ENCODE results near the gene OLAH.
"Not testable (repeated sequence)": the region's sequence is repeated elsewhere in the genome, so short reads cannot be mapped to it uniquely, and the experiment has no call there.

OLAH gene

GRCh38 chr10:15043674-15044073, at the start of gene OLAH:
Gene OLAH, plus strand, starts transcription at chr10:15043943. Its CDS starts 3,346 bp downstream, at chr10:15047289.
- no peak for DNase-seq

- DNase-seq: no peak
These were observed 47.7 kb upstream of the OLAH start for GRCh38 chr10:14995964-14996565.

- not testable (repeated sequence) for DNase-seq
These were observed 30.2 kb upstream of the OLAH start for GRCh38 chr10:15013530-15013929.

GRCh38 chr10:15015451-15015850, 28.3 kb upstream of the OLAH start:
- DNase-seq: no peak

- not testable (repeated sequence) for DNase-seq
These were observed 22.8 kb upstream of the OLAH start for GRCh38 chr10:15020966-15021365.

- not testable (repeated sequence) for DNase-seq
These were observed 20.7 kb upstream of the OLAH start for GRCh38 chr10:15023079-15023478.

- not testable (repeated sequence) for DNase-seq
These were observed 19.4 kb upstream of the OLAH start for GRCh38 chr10:15024017-15025004.

- not testable (repeated sequence) for DNase-seq
These were observed 18.7 kb upstream of the OLAH start for GRCh38 chr10:15025040-15025439.

GRCh38 chr10:15027741-15028140, 16.0 kb upstream of the OLAH start:
- DNase-seq: no peak

GRCh38 chr10:15035385-15036301, 8.1 kb upstream of the OLAH start:
- DNase-seq: no peak

- DNase-seq: no peak
These were observed 6.1 kb upstream of the OLAH start for GRCh38 chr10:15037691-15038090.

GRCh38 chr10:15038416-15038815, 5.3 kb upstream of the OLAH start:
- no peak for DNase-seq

GRCh38 chr10:15045380-15045779, 1.6 kb downstream of the OLAH start:
- DNase-seq: no peak

GRCh38 chr10:15046626-15047025, 2.9 kb downstream of the OLAH start:
- no peak for DNase-seq

- DNase-seq: no peak
These were observed 5.8 kb downstream of the OLAH start for GRCh38 chr10:15049533-15049932.

- no peak for DNase-seq
These were observed 8.4 kb downstream of the OLAH start for GRCh38 chr10:15052121-15052520.

GRCh38 chr10:15053061-15053460, 9.3 kb downstream of the OLAH start:
- DNase-seq: no peak

GRCh38 chr10:15058689-15059088, 14.9 kb downstream of the OLAH start:
- no peak for DNase-seq

- no peak for DNase-seq
These were observed 16.2 kb downstream of the OLAH start for GRCh38 chr10:15059914-15060313.

GRCh38 chr10:15060638-15061037, 16.9 kb downstream of the OLAH start:
- DNase-seq: no peak

GRCh38 chr10:15067154-15067553, 23.4 kb downstream of the OLAH start:
- DNase-seq: no peak

GRCh38 chr10:15068802-15069201, 25.1 kb downstream of the OLAH start:
- DNase-seq: no peak

GRCh38 chr10:15069230-15069629, 25.5 kb downstream of the OLAH start:
- no peak for DNase-seq
